ENCODE results near the gene AKTIP. TPM values are rescaled to one million over a fixed set of nuclear protein-coding genes. Genes with fewer than 3 reads are reported as not detected.

The AKTIP gene
- total and polyA plus RNA-seq, 2 of the 4 experiments (the other 2 are of a cell fraction), result 17.7 to 19.9 TPM

- BruUV-seq (replicated peaks), result no TSS peak
- Histone ChIP-seq H2AK5ac (ENCODE audit: low read depth, low read length) (no peak overlapping the region), H4K91ac (ENCODE audit: insufficient read depth, low read depth, low read length) (no peak overlapping the region), H2BK15ac (ENCODE audit: low read depth, low read length) (no peak overlapping the region), H2BK20ac (ENCODE audit: low read depth, low read length) (no peak overlapping the region), H3K9me3 (ENCODE audit: control insufficient read depth, insufficient read depth, low read length) (no peaks in the 10 kb centered on the region), H3K27me3 (ENCODE audit: control insufficient read depth, insufficient read depth, low read length) (no peaks in the 10 kb centered on the region), H3K18ac (ENCODE audit: low read depth, low read length) (no peak overlapping the region), H2AFZ (replicated peaks; ENCODE audit: low read length, poor library complexity) (no peak overlapping the region), H3K14ac (replicated peaks; ENCODE audit: low read depth, low read length) (no peak overlapping the region), H2BK5ac (ENCODE audit: low read depth, low read length, poor library complexity, severe bottlenecking) (no peak overlapping the region), H3K23ac (ENCODE audit: low read depth, low read length) (no peak overlapping the region), H4K20me1 (ENCODE audit: insufficient read depth, low read length) (no peaks in the 10 kb centered on the region), H2BK120ac (ENCODE audit: low read depth, low read length) (no peak overlapping the region), H3K79me1 (ENCODE audit: low read depth in 1 of 2, low read length in 2 of 2) (peaks cover 0 to 3% of the 10 kb centered on the region in 2 experiments; a peak in 1 of 4 replicates), H3K4ac (ENCODE audit: low read depth, low read length) (no peak overlapping the region), H4K8ac (ENCODE audit: low read depth in 2 of 2, low read length in 2 of 2) (no peak overlapping the region), H3K4me1 (ENCODE audit: control insufficient read depth, insufficient read depth, low read length) (no peaks in the 10 kb centered on the region), H4K5ac (ENCODE audit: low read depth, low read length) (no peak overlapping the region), H3K56ac (ENCODE audit: extremely low read depth, insufficient read depth, low read length) (no peak overlapping the region), H3K4me3 (ENCODE audit: insufficient read depth, low read depth, low read length) (no peak overlapping the region), H3K9me1 (ENCODE audit: insufficient read depth, low read length) (no peaks in the 10 kb centered on the region), H3K27ac (ENCODE audit: insufficient read depth, low read length) (no peak overlapping the region), H3K36me3 (ENCODE audit: control insufficient read depth, insufficient read depth, low read length) (peaks cover 9% of the 10 kb centered on the region), H3K9ac (ENCODE audit: low read depth, low read length) (no peak overlapping the region), H3K4me2 (ENCODE audit: low read depth, low read length) (no peak overlapping the region), H2AK9ac (replicated peaks; ENCODE audit: low read depth, low read length, poor library complexity) (no peak overlapping the region)
- dilution Hi-C loops (cut with HindIII; ENCODE audit: low sequenced_read_pairs, unreplicated experiment) (no loop called here), in situ Hi-C loops (cut with MboI; ENCODE audit: low sequenced_read_pairs) (loop anchor here (25.0 kb wide), 1 partner anchor 383 kb away; the partner anchor contains the start of genes CHD9 and CHD9NB), intact Hi-C loops (cut with micrococcal nuclease) (no loop called here)
- ATAC-seq (ENCODE audit: low read depth) (no peak), DNase-seq (no peak)
- 83% methylated on average over 1 of the region's 5 CpGs; no CpG with 5 or more reads in 1 of the 2 experiments for WGBS, 2 experiments (ENCODE audit: extremely low coverage in 2 of 2, insufficient read length in 1 of 2)
- TF ChIP-seq BHLHE40 (IDR thresholded peaks at IDR 0.05; ENCODE audit: low read depth, low read length) (no peak), MAFK (IDR thresholded peaks at IDR 0.05; ENCODE audit: low read depth, low read length) (no peak), RAD21 (IDR thresholded peaks at IDR 0.05; ENCODE audit: low read length) (no peak), CTCF (conservative IDR thresholded peaks at IDR 0.05; ENCODE audit: low read depth, low read length) (no peak), MAZ (IDR thresholded peaks at IDR 0.05; ENCODE audit: borderline replicate concordance, low read depth, low read length) (no peak), POLR2A (IDR thresholded peaks at IDR 0.05; ENCODE audit: low read depth, low read length) (no peak), RFX5 (IDR thresholded peaks at IDR 0.05; ENCODE audit: low read depth, low read length) (no peak), ELK1 (IDR thresholded peaks at IDR 0.05; ENCODE audit: borderline replicate concordance, low read depth, low read length) (no peak), NFE2L2 (IDR thresholded peaks at IDR 0.05; ENCODE audit: low read depth, low read length) (no peak)
- ChIA-PET POLR2A (ENCODE audit: unreplicated experiment) (no interaction called here), CTCF (no interaction called here)
These were observed 57.5 kb downstream of the AKTIP start for GRCh38 chr16:53445534-53445933.
